A549 (cell line): ENCODE results near the gene BSPRY. TPM values are rescaled to one million over a fixed set of nuclear protein-coding genes. Genes with fewer than 3 reads are reported as not detected.

Experiments used
- ATAC-seq, 2 experiments: fragments of 200-7000 bp in 1 of 2; fragments of >200 bp in 1 of 2; cut with Nextera tagmentation in 1 of 2; cut with Tn5 transposase in 1 of 2; 3 replicates each; pipeline versions ENCODE4 v1.8.0 to v1.9.1; 2018 to 2020; ENCODE audit warnings: mild to moderate bottlenecking in 1 of 2, moderate library complexity in 1 of 2
- CTCF ChIA-PET: fragments of 300-600 bp; sonication (Branson Sonifier 250); formaldehyde crosslinking; extraction: SDS; loops from one replicate; lab custom pipeline; 2021; ENCODE audit warnings: antibody characterized with exemption, inconsistent platforms; lab: Yijun Ruan, JAX
- POLR2A ChIA-PET: fragments of 350-600 bp; formaldehyde crosslinking; extraction: SDS; loops from one replicate; lab custom pipeline; 2021; ENCODE audit warnings: antibody characterized with exemption, inconsistent platforms; lab: Yijun Ruan, JAX
- DNase-seq, 2 experiments: peaks; one replicate each; pipeline versions ENCODE4 v3.0.0 to v3.0.0-alpha.2; 2011 to 2016; ENCODE audit warnings: low read depth in 1 of 2, low spot score in 1 of 2
- FAIRE-seq: peaks from 2 replicates; lab custom pipeline; 2011; peaks lifted over from hg19 to GRCh38; lab: Jason Lieb, UNC
- H3K27ac ChIP-seq, 2 experiments: fragments of >200 bp; sonication (Bioruptor Twin); formaldehyde crosslinking; 3 replicates each; pipeline ENCODE4 v1.5.1; 2016 to 2017
- H3K4me1 ChIP-seq: fragments of >200 bp; sonication (Bioruptor Twin); formaldehyde crosslinking; 3 replicates; pipeline ENCODE4 v1.6.1; 2016
- H3K4me2 ChIP-seq: fragments of >200 bp; sonication (Bioruptor Twin); formaldehyde crosslinking; 3 replicates; pipeline ENCODE4 v1.6.1; 2016
- H3K4me3 ChIP-seq: fragments of >200 bp; sonication (Bioruptor Twin); formaldehyde crosslinking; 3 replicates; pipeline ENCODE4 v1.5.1; 2016
- H3K9me3 ChIP-seq: fragments of >200 bp; sonication (Bioruptor Twin); formaldehyde crosslinking; 3 replicates; pipeline ENCODE4 v1.6.1; 2016
- ELK1 ChIP-seq: fragments of 150-350 bp; IDR thresholded peaks from 2 replicates; pipeline ENCODE4 v1.6.1; 2014; ENCODE audit warnings: low read depth, mild to moderate bottlenecking, low read length
- ESRRA ChIP-seq: fragments of 150-350 bp; IDR thresholded peaks from 2 replicates; pipeline ENCODE4 v1.6.1; 2014; ENCODE audit warnings: mild to moderate bottlenecking, low read length, borderline replicate concordance
- HDAC2 ChIP-seq: fragments of 200-600 bp; sonication (generic); IDR thresholded peaks from 2 replicates; pipeline ENCODE4 v1.6.1; 2016
- HMGXB4 ChIP-seq: fragments of 250-450 bp; sonication (Bioruptor Pico); IDR thresholded peaks from 2 replicates; pipeline ENCODE4 v1.5.0; 2021; ENCODE audit warnings: mild to moderate bottlenecking, moderate library complexity, borderline replicate concordance
- HOXB13 ChIP-seq: fragments of 250-450 bp; sonication (Bioruptor Pico); IDR thresholded peaks from 2 replicates; pipeline ENCODE4 v1.5.0; 2020; ENCODE audit warnings: low read depth, mild to moderate bottlenecking, moderate library complexity
- HOXB5 ChIP-seq: fragments of 250-450 bp; sonication (Bioruptor Pico); IDR thresholded peaks from 2 replicates; pipeline ENCODE4 v1.5.0; 2020; ENCODE audit warnings: mild to moderate bottlenecking, moderate library complexity
- MYC ChIP-seq: IDR thresholded peaks from 2 replicates; pipeline ENCODE4 v1.6.1; 2012; ENCODE audit warnings: mild to moderate bottlenecking, inconsistent platforms, low read length, improper control_type of control experiment, borderline replicate concordance
- NPAS2 ChIP-seq: fragments of 250-450 bp; sonication (Bioruptor Pico); IDR thresholded peaks from 2 replicates; pipeline ENCODE4 v1.8.0; 2022; ENCODE audit warnings: mild to moderate bottlenecking, moderate library complexity, borderline replicate concordance
- POLR2AphosphoS2 ChIP-seq: conservative IDR thresholded peaks from 2 replicates; pipeline ENCODE4 v1.6.1; 2012; ENCODE audit warnings: low read length, improper control_type of control experiment, inconsistent platforms
- RCOR1 ChIP-seq: fragments of 150-350 bp; IDR thresholded peaks from 2 replicates; pipeline ENCODE4 v1.6.1; 2014; ENCODE audit warnings: antibody characterized with exemption, low read length, low read depth
- TP53 ChIP-seq: fragments of 250-450 bp; sonication (Bioruptor Pico); IDR thresholded peaks from 2 replicates; pipeline ENCODE4 v1.5.0; 2021; ENCODE audit warnings: mild to moderate bottlenecking, moderate library complexity
- WGBS: methylation state at CpG from one replicate; pipeline ENCODE4 v1.1.6; 2017; ENCODE audit errors: missing lambda C conversion rate; 5-methylcytosine and 5-hydroxymethylcytosine counted together
- polyA plus RNA-seq, 4 experiments: library from polyadenylated mRNA; depleted of rRNA in 3 of 4; stranded (reverse); fragments of >200 nt; fragmentation: RNase III in 1 of 4; extraction: RNeasy Plus Mini Kit Qiagen cat#74134 plus additional on column Dnase treatment in 1 of 4; gene quantifications; 2 replicates in 3 of 4; 3 replicates in 1 of 4; pipeline ENCODE4 v1.2.3, GENCODE V29; 2011 to 2017
- TF ChIP-seq, protein P1 (sequence below): fragments of 200-600 bp; sonication (generic); IDR thresholded peaks from 2 replicates; pipeline ENCODE4 v1.6.1; 2016; ENCODE audit warnings: antibody characterized with exemption, mild to moderate bottlenecking, moderate library complexity
- TF ChIP-seq, protein P2 (sequence below): fragments of 250-450 bp; sonication (Bioruptor Pico); IDR thresholded peaks from 2 replicates; pipeline ENCODE4 v1.5.0; 2020; ENCODE audit warnings: low read depth, mild to moderate bottlenecking, moderate library complexity

The BSPRY gene
- polyA plus RNA-seq, 2 of the 4 experiments (the other 2 are of a cell fraction): 0.05 to 0.06 TPM

- POLR2A ChIA-PET: interaction anchor here (1.0 to 1.3 kb wide), 2 partner anchors 34 to 99 kb away, joined by 3 read pairs; partner anchors contain the start of genes CDC26, PRPF4 and WDR31
- H3K4me2 ChIP-seq: no peak overlapping the region
- CTCF ChIA-PET: interaction anchor here (0.6 to 1.9 kb wide), 4 partner anchors 12 to 27 kb away, joined by 3 to 7 read pairs (median 4); partner anchors contain the start of gene ALAD
- no peak for TF ChIP-seq HDAC2
- TF ChIP-seq POLR2AphosphoS2: no peak
- TF ChIP-seq RCOR1: no peak
- no peak for TF ChIP-seq ELK1
- no peak for TF ChIP-seq MYC
- TF ChIP-seq, protein P1, sequence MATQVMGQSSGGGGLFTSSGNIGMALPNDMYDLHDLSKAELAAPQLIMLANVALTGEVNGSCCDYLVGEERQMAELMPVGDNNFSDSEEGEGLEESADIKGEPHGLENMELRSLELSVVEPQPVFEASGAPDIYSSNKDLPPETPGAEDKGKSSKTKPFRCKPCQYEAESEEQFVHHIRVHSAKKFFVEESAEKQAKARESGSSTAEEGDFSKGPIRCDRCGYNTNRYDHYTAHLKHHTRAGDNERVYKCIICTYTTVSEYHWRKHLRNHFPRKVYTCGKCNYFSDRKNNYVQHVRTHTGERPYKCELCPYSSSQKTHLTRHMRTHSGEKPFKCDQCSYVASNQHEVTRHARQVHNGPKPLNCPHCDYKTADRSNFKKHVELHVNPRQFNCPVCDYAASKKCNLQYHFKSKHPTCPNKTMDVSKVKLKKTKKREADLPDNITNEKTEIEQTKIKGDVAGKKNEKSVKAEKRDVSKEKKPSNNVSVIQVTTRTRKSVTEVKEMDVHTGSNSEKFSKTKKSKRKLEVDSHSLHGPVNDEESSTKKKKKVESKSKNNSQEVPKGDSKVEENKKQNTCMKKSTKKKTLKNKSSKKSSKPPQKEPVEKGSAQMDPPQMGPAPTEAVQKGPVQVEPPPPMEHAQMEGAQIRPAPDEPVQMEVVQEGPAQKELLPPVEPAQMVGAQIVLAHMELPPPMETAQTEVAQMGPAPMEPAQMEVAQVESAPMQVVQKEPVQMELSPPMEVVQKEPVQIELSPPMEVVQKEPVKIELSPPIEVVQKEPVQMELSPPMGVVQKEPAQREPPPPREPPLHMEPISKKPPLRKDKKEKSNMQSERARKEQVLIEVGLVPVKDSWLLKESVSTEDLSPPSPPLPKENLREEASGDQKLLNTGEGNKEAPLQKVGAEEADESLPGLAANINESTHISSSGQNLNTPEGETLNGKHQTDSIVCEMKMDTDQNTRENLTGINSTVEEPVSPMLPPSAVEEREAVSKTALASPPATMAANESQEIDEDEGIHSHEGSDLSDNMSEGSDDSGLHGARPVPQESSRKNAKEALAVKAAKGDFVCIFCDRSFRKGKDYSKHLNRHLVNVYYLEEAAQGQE: no peak
- no peak for TF ChIP-seq TP53 (CRISPR knock-in tag)
- no peak for TF ChIP-seq ESRRA
- TF ChIP-seq NPAS2 (CRISPR knock-in tag): no peak
- no peak for TF ChIP-seq HOXB13
- TF ChIP-seq, protein P2, sequence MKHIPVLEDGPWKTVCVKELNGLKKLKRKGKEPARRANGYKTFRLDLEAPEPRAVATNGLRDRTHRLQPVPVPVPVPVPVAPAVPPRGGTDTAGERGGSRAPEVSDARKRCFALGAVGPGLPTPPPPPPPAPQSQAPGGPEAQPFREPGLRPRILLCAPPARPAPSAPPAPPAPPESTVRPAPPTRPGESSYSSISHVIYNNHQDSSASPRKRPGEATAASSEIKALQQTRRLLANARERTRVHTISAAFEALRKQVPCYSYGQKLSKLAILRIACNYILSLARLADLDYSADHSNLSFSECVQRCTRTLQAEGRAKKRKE (CRISPR knock-in tag): no peak
- TF ChIP-seq HOXB5: no peak
- TF ChIP-seq HMGXB4 (CRISPR knock-in tag): no peak
- TF ChIP-seq, all 56 proteins: peak for 0
- no peak for FAIRE-seq
- peaks cover 4% of the 10 kb centered on the region; the same call in 2 of the 3 replicates for H3K4me1 ChIP-seq
- 96% methylated on average over 21 of the region's 24 CpGs for WGBS
- H3K4me3 ChIP-seq: no peak overlapping the region
- DNase-seq: no peak
- H3K9me3 ChIP-seq: no peaks in the 10 kb centered on the region
- H3K27ac ChIP-seq: no peak overlapping the region
- no peak for ATAC-seq
Observed at GRCh38 chr9:113373676-113374392, 24.5 kb downstream of the BSPRY start.
